GM18517 (cell line): ENCODE data around the gene CDKL5.

Source experiments
- ATAC-seq: cut with Tn5 transposase; IDR thresholded peaks from one replicate; pipeline ENCODE4 v1.9.1; 2021; ENCODE audit warnings: mild to moderate bottlenecking, moderate library complexity; ENCODE audit not compliant: unreplicated experiment

Gene CDKL5

GRCh38 chrX:18640686-18641085 lies 215.3 kb downstream of the CDKL5 start:
- ATAC-seq, result no peak

DNA sequence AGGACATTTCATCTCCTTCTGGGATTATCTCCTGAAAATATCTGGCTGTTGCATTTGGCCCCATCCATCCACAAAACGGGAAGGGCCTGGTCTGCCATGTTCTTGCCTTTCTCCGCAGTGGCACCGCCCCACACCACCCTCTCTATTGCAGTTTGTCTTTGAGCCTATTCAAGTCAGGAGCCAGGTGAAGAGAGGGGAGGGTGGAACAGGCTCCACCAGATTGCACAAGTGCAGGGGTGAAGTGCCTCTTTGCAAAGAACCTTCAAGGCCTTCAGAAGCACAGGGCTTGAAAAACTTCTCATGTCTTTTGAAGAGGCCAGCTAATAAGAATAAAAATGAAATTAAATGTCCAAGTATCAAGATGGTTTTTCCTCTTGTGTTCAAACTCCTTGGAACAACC lies 217.8 kb downstream of the CDKL5 start:
- no peak for ATAC-seq

DNA sequence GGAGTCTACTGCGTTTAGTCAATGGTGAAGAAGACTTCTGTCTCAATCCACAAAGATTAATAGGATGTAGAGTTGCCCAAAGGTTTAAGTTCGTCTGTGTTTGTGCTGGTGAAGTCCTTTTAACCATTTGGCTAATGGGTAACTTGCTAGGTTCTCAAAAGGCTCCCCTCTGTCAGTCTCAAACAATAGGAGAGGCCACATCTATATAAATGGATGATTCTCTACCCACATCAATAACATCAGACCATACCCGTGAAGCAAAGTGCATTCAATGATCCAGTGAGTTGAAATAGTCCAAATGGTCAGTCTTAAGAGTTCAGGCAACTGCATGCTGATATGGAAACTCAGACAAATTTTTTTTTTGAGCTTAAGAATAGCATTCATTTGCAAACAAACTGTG lies 218.4 kb downstream of the CDKL5 start:
- ATAC-seq, result no peak

GRCh38 chrX:18647621-18648020 lies 222.2 kb downstream of the CDKL5 start:
- ATAC-seq, result no peak

GRCh38 chrX:18649498-18649951 lies 224.1 kb downstream of the CDKL5 start:
- no peak for ATAC-seq

- ATAC-seq, result no peak
Observed at GRCh38 chrX:18650662-18651061, 225.3 kb downstream of the CDKL5 start.

GRCh38 chrX:18652636-18653035 lies 227.2 kb downstream of the CDKL5 start:
- ATAC-seq, result no peak

GRCh38 chrX:18654875-18655836 lies 229.7 kb downstream of the CDKL5 start:
- no peak for ATAC-seq

DNA sequence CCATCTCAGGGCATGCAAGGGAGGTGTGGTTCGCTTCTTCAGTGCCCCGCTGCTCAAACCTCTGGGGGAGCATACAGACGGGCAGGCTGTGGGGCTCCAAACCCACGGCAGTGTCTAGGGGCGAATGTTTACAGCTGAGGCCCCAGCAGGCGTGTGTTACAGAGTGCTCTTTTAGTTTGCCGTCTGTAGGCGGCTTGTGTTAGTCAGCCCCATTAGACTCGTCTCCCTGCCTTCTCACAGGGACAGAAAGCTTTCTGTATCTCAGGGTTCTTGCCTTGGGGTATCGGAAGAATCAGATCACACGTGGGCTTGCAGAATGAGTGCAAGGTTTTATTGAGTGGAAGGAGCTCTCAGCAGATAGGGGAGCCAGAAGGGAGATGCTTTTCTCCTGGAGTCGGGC lies 235.9 kb downstream of the CDKL5 start:
- no peak for ATAC-seq

DNA sequence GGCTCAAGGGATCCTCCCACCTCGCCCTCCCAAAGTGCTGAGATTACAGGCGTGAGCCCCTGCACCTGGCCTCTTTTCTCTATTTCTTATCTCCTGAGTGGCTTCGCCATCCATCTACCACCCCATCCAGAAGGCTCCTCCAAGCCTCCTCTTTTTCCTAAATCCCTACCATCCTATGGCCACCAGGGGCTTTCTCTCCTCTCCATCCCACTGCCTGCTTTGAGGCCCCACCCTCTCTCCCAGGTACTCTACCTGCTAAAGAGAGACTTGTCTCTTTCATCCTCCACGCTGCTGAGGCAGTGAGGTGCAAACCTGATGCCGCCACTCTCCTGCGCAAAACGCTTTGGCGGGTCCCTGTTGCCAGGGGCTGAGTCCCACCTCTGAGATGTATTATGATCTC lies 239.5 kb downstream of the CDKL5 start:
- ATAC-seq, result no peak

DNA sequence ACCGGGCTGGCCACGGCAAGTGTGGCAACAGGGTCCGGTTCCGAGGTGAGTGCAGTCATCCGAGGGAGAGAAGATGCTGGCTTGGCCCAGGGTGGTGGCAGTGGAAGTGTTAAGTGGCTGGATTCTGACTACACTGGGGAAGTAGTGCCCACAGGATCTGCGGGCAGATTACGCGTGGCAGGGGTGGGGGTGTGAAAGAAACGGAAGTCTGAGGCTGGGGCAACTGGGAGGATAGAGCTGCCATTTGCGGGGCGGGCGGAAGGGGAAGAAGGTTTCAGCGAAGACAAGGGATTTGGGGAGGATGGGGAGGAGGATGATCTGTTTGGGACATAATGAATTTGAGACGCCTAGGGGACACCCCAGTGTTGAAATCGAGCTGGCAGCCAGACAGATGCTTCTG lies 241.2 kb downstream of the CDKL5 start:
- no peak for ATAC-seq

DNA sequence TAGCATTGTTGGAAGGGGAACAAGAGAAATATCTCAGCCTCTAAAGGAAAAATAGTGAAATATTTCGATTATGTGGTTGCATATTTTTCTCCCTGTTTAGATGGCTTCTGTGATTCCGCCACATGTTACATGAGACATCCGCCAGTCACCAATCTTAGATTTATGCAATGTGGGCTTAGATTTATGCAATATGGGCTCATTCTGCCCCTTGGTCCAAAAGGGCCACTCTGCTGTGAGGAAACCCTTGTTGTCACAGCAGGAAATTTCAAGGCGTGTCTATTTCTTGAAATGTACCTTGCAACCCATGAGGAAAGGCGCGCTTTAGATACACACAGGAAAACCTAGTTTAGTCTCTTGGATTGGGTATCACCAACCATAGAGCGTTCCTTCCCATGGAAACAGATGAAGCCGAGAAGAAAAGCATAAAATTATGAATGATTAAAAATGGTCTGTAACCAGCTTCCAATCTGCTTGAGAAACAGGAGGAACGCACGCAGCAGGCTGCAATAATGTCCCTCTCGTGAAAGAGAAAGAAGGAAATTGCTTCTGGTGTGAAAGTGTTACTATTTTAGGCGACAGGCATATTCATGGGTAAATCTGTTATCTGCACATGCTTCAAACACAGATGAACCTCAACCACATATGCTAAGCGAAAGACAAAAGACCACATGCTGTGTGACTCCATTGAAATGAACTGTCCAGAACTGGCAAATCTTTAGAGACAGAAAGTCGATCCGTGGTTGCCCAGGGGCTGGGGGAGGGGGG lies 242.8 kb downstream of the CDKL5 start:
- ATAC-seq, result no peak

GRCh38 chrX:18672008-18672407 lies 246.6 kb downstream of the CDKL5 start, which contains the start of gene RS1:
TSS of gene RS1 (minus strand) at chrX:18672108. CDS start at chrX:18672068, 40 bp downstream.
- ATAC-seq, result no peak

- ATAC-seq, result peak; percentile 47
Observed at GRCh38 chrX:18674417-18674787, 249.0 kb downstream of the CDKL5 start.

- ATAC-seq, result peak; percentile 84
Observed at GRCh38 chrX:18674788-18675735, 249.7 kb downstream of the CDKL5 start.

- ATAC-seq, result no peak
Observed at GRCh38 chrX:18676050-18676449, 250.6 kb downstream of the CDKL5 start.

DNA sequence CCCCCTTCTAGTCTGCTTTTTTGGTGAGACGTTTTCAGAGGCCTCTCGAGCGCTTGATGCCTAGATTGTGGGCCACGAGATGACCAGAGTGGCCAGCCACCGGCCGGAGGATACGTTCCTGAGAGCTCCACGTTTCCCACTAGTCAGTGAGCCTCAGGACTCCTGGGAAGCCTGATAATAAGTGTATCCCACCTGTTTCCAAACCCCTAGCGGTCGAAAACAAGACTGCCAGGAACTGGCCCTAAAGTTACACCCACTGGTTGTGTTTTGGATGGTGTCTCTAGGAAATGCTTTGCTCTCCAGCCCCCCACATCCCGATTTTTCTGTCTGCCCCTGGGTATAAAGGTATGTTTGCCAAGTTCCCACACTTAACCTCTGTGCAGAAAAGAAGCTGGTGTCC lies 251.1 kb downstream of the CDKL5 start:
- ATAC-seq, result no peak

GRCh38 chrX:18677161-18677869 lies 251.9 kb downstream of the CDKL5 start:
- ATAC-seq, result no peak

- ATAC-seq, result no peak
Observed at GRCh38 chrX:18681996-18682395, 256.6 kb downstream of the CDKL5 start.

DNA sequence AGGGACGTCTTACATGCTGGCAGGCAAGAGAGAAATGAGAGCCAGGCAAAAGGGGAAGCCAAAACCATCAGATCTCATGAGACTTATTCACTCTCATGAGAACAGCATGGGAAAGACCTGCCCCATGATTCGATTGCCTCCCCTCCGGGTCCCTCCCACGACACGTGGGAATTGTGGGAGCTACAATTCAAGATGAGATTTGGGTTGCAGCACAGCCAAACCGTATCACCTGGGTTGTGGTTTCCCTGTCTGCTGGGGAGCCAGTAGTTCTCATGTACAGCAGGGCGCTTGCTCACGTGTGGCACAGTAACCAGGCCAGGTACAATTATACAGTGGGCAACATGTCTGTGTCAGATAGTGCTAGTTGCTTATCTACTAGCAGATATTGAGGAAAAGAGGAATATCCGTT lies 257.6 kb downstream of the CDKL5 start:
- no peak for ATAC-seq
